NOMO-1 (cell line): ENCODE measurements around the gene HINFP.
A peak's percentile ranks its signal among the peaks of the same experiment; 100 is the strongest.
"Not testable (repeated sequence)": the region's sequence is repeated elsewhere in the genome, so short reads cannot be mapped to it uniquely, and the experiment has no call there.

Experiments used
- DNase-seq, 2 experiments: peaks; one replicate each; lab custom pipeline; 2025; ENCODE audit not compliant: unreplicated experiment in 2 of 2; lab: John Stamatoyannopoulos, UW

Gene HINFP

DNA sequence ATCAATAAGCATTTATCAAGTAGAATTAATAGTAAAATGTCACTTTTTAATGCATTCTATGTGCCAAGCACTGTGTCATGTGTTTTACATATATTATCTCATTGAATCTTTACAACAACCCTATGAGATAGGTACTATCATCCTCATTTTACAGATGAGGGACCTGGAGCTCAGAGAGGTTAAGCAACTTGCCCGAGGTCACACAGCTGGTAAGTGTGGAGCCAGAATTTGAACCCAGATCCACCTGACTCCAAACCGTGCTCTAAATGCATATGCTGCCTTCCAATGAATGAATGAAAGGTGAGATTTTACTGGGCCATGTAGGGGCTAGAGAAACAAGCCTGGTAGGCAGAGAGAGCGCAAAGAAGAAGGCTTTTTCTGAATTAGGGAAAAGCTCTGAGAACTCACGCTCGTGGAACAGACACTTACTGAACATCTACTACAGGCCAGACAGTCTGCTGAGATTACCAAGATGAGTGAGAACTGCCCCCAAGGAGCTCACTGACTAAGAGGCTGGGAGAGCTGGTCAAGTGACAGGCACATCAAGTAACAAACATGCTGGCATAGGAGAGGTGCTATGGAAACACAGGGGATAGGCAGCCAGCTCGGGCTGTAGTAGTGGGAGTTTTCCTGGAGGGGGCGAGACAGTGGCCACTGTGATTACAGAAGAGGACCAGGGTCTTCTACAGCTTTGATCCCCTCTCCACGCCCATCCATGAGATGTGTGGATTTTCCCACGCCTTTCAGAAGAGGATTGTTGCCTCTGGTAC, 31.9 kb downstream of the HINFP start:
- no peak for DNase-seq

DNA sequence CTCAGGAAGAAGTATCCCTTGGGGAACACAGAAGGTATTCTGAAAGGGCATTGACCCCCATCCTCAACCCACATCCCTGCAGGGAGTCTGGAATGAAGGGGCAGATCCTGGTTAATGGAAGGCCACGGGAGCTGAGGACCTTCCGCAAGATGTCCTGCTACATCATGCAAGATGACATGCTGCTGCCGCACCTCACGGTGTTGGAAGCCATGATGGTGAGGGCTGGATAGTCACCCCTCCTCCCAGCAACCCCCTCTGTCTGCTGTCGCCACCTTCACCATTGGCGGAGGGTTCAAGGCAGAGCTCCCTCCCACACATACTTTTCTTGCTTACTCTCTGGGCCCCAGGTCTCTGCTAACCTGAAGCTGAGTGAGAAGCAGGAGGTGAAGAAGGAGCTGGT, 32.8 kb downstream of the HINFP start:
- DNase-seq = no peak

GRCh38 chr11:119155733-119156492, 34.5 kb downstream of the HINFP start:
- peak; percentile 6 to 14 for DNase-seq

GRCh38 chr11:119156496-119156895, 35.1 kb downstream of the HINFP start:
- DNase-seq = no peak

GRCh38 chr11:119157063-119157462, 35.7 kb downstream of the HINFP start:
- DNase-seq = no peak

DNA sequence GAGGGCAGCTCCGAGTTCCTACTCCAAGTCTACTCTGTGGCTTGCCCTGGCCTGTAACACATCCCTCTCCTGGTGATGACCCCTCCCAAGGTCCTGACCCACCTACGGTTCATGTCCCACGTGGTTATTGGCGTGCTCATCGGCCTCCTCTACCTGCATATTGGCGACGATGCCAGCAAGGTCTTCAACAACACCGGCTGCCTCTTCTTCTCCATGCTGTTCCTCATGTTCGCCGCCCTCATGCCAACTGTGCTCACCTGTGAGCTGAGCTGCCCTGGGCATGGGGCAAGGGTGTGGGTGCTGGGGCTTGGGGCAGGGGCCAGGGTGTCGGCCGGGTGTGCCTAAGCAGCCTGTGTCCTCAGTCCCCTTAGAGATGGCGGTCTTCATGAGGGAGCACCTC, 37.1 kb downstream of the HINFP start:
- no peak for DNase-seq

DNA sequence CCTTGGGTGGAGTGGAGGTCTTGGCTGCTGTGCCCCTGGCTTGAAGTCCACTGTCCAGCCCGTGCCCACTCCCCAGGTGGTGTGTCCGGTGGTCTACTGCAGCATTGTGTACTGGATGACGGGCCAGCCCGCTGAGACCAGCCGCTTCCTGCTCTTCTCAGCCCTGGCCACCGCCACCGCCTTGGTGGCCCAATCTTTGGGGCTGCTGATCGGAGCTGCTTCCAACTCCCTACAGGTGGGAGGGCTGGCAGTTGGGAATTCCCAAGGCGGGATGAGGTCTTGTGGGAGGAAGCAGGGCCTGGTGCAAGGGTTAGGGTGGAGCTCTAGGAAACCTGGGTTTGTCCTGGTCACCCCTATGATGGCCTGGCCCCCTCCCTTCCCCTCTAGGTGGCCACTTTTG, 38.8 kb downstream of the HINFP start:
- DNase-seq = no peak

DNA sequence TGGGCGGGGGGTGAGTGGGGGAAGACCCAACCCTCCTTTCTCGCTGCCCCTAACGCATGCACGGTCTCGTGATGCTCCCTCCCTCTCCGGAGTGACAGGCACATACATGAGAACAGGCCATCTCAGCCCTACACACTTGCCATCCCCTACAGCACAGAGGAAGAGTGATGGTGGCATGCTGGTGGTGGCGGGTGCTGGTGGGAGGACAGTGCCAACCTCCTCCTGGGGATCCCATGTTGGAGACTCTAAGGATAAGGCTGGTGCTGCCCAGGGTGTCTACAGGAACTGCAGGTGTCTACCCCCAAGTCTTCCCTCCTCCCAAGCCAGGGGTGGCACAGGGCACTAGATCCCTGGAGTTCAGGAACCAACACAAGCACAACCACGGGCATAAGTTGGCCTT, 40.5 kb downstream of the HINFP start:
- no peak for DNase-seq

- DNase-seq = no peak
Measured at GRCh38 chr11:119166368-119167076, 45.1 kb downstream of the HINFP start.

DNA sequence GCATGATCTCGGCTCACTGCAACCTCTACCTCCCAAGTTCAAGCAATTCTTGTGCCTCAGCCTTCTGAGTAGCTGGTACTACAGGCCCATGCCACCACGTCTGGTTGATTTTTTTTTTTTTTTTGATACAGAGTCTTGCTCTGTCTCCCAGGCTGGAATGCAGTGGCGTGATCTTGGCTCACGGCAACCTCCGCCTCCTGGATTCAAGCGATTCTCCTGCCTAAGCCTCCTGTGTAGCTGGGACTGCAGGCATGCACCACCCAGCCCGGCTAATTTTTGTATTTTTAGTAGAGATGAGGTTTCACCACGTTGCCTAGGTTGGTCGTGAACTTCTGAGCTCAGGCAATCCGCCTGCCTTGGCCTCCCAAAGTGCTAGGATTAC, 45.7 kb downstream of the HINFP start:
- DNase-seq = not testable (repeated sequence)

- DNase-seq = no peak
Measured at GRCh38 chr11:119167933-119168332, 46.6 kb downstream of the HINFP start.

DNA sequence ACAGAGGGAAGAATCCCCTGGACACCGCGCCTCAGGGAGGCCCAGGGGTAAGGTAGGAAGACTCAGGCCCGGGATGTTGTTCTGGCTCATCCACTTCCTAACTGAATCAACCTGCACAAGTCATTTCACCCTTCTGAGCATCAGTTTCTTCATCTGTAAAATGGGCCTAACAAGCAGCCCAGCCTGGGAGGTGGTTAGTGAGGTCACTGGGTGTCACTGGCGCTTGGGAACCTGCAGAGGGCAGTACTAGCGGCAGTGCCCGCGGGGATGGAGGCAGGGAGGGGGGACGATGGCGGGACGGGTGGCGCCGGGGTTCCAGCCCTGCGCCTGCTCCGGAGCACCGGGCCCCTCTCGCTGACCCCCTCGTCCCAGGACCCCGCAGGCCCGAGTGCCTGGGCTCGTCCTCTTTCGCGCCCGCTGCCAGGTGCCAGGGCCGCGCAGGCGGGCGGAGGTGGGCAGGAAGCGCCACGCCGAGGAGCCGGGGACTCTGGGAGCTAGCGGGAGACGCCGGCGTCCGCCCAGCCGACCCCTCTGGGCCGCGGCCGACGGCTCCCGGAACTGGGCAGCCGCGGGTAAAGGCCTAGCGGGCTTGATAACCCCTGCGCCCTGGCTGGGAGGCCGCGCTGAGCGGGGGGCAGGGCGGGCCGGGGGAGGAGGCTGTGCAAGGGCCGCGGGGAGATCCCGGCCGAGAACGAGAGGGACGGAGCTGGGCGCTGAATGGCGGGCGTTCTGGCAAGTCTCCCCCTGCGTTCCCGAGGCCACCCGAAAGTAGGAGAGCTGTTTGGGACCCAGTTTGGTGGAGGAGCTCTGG, 47.3 kb downstream of the HINFP start, which contains the start of gene NLRX1:
NLRX1 (plus strand) TSS at position 255 of the 811 bp plus-strand sequence. CDS start 2,679 bp downstream, outside the sequence.
- peak; percentile 71 to 84 for DNase-seq

DNA sequence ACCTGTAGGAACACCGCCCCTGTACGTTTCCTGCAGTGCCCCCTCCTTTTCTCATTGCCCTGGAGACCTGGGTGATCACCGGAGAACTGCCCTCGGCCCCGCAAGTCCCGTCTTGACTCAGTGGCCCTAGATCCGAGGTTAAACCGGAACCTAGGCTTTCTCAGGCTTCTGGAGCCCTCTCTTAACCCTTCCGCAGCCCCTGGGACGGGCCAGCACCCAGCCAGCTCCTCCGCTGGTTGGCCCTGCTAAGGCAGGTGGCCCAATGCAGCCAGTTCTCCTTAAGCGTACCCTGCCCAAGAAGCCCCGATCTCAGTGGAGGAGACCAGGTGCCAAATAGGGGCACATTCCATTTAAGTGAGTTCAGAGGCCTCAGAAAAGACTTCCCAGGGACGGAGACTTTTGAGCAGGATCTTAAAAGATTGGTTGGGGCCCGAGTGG, 47.9 kb downstream of the HINFP start:
- DNase-seq = no peak

DNA sequence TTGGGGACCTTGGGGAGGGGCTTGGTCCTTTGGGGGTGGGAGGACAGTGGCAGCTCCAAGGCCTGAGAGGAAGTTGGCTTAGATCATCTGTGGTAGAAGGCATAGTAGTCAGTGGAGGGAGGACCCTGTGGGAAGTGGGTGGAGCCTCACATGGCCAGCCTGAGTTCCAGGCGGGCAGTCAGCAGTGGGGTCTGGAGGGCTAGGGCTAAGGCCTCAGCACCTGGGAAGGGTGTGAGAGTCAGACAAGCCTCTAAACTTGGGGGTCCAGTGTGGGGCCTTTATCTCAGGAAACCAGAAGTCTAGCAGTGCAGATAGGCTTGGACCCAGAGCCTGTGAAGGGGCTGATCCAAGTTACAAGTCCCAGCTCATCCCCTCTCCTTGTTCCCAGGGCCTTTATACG, 51.1 kb downstream of the HINFP start:
- peak in 1 of 2 experiments; percentile 12 for DNase-seq

DNA sequence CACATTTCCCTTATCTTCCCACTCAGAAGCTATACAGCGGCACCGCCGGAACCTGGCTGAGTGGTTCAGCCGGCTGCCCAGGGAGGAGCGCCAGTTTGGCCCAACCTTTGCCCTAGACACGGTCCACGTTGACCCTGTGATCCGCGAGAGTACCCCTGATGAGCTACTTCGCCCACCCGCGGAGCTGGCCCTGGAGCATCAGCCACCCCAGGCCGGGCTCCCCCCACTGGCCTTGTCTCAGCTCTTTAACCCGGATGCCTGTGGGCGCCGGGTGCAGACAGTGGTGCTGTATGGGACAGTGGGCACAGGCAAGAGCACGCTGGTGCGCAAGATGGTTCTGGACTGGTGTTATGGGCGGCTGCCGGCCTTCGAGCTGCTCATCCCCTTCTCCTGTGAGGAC, 52.1 kb downstream of the HINFP start:
- no peak for DNase-seq

DNA sequence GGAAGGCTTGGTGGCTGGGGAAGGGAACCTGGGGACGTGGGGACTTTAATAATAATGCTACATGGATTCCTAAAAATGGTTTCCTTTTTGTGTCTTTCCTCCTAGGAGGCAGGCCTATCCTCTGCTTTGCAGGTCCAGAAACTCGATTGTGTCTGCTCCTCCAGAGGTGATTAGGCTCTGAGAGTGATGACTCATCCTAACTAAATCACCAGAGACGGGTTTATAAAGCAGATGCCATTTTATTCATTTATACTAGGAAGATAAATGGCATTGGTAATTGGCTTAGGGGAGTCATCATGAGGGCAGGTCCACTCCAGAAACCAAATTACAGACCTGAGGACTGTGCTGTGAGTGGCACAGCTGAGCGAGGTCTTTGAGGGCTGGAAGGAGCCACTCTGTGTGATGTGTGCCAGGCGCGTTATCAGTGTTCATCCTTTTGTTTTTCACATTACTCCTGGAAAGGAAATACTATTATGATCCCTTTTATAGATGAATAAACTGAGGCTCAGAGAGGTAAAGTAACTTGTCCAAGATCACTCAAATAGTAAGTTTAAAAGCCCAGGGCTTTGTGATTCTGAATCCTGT, 54.2 kb downstream of the HINFP start:
- no peak for DNase-seq

GRCh38 chr11:119178166-119178680, 56.8 kb downstream of the HINFP start:
- no peak for DNase-seq

GRCh38 chr11:119179342-119179741, 58.0 kb downstream of the HINFP start:
- DNase-seq = no peak

DNA sequence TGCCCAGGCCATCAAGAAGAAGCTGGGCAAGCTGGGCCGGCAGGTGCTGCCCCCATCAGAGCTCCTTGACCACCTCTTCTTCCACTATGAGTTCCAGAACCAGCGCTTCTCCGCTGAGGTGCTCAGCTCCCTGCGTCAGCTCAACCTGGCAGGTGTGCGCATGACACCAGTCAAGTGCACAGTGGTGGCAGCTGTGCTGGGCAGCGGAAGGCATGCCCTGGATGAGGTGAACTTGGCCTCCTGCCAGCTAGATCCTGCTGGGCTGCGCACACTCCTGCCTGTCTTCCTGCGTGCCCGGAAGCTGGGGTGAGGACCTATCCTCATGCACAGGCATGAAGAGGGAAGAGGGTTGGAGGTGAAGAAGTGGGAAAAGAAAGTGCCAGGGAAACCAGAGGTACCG, 58.6 kb downstream of the HINFP start:
- DNase-seq = no peak
